Endodermal cell (in vitro differentiated cells): ENCODE data around the gene CDCP2. TPM values are rescaled to one million over a fixed set of nuclear protein-coding genes. Genes with fewer than 3 reads are reported as not detected.

Experiments used
- DNase-seq: peaks from one replicate; pipeline ENCODE4 v3.0.0-alpha.2; 2017
- H3K27ac ChIP-seq: 2 replicates; pipeline ENCODE4 v1.5.1; 2013; ENCODE audit warnings: mild to moderate bottlenecking, low read depth, low read length, moderate library complexity
- H3K27me3 ChIP-seq: 2 replicates; pipeline ENCODE4 v1.6.1; 2013; ENCODE audit warnings: mild to moderate bottlenecking, low read length, moderate library complexity; ENCODE audit not compliant: insufficient read depth, control insufficient read depth, poor library complexity, severe bottlenecking
- H3K36me3 ChIP-seq: 2 replicates; pipeline ENCODE4 v1.7.0; 2013; ENCODE audit warnings: mild to moderate bottlenecking, low read length, moderate library complexity; ENCODE audit not compliant: control insufficient read depth, insufficient read depth
- H3K4me1 ChIP-seq: one replicate; pipeline ENCODE4 v1.7.0; 2013; ENCODE audit warnings: low read length; ENCODE audit not compliant: control insufficient read depth, insufficient read depth
- H3K4me3 ChIP-seq: 2 replicates; pipeline ENCODE4 v1.5.1; 2013; ENCODE audit warnings: mild to moderate bottlenecking, low read length, moderate library complexity
- H3K9ac ChIP-seq: 2 replicates; pipeline ENCODE4 v1.6.1; 2013; ENCODE audit warnings: mild to moderate bottlenecking, low read length, moderate library complexity; ENCODE audit not compliant: poor library complexity, severe bottlenecking; ENCODE audit errors: extremely low read depth
- H3K9me3 ChIP-seq: 2 replicates; pipeline ENCODE4 v1.6.1; 2013; ENCODE audit warnings: mild to moderate bottlenecking, low read length, moderate library complexity; ENCODE audit not compliant: control insufficient read depth
- H3K27ac Mint-ChIP-seq: 2 replicates; pipeline ENCODE4 v1.8.0; 2020; ENCODE audit warnings: mixed read lengths
- H3K27me3 Mint-ChIP-seq: 2 replicates; pipeline ENCODE4 v1.8.0; 2021; ENCODE audit warnings: mild to moderate bottlenecking, mixed read lengths; ENCODE audit not compliant: insufficient read depth
- H3K36me3 Mint-ChIP-seq: 2 replicates; pipeline ENCODE4 v1.8.0; 2020; ENCODE audit warnings: low read depth, mixed read lengths
- H3K4me1 Mint-ChIP-seq: 2 replicates; pipeline ENCODE4 v1.8.0; 2020; ENCODE audit warnings: mixed read lengths
- H3K4me3 Mint-ChIP-seq: 2 replicates; pipeline ENCODE4 v1.8.0; 2020; ENCODE audit warnings: mild to moderate bottlenecking, moderate library complexity, mixed read lengths
- H3K9me3 Mint-ChIP-seq: 2 replicates; pipeline ENCODE4 v1.8.0; 2020; ENCODE audit warnings: mild to moderate bottlenecking, mixed read lengths
- WGBS, 2 experiments: methylation state at CpG; one replicate each; pipeline versions ENCODE4 v1.1.5 to v1.1.7; 2013; ENCODE audit warnings: missing lambda C conversion rate in 2 of 2, mixed read lengths in 1 of 2; ENCODE audit not compliant: insufficient coverage in 1 of 2, insufficient read length in 1 of 2; 5-methylcytosine and 5-hydroxymethylcytosine counted together
- total RNA-seq, 2 donors: library from RNA; stranded (reverse); fragmentation: NEBNext Ultra II Directional in 1 of 2; extraction: Animal tissue kit (Norgen Biotek cat#: 25700) in 1 of 2; gene quantifications; 2 replicates in 1 of 2; 3 replicates in 1 of 2; pipeline ENCODE4 v1.2.1, GENCODE V29; 2021
- TF ChIP-seq, protein P1 (sequence below): fragments of 200-600 bp; sonication (generic); conservative IDR thresholded peaks from 2 replicates; pipeline ENCODE4 v1.5.0; 2021; ENCODE audit warnings: antibody characterized with exemption, mild to moderate bottlenecking

CDCP2 gene
- total RNA-seq, 2 donors from 2014 or later = not detected

GRCh38 chr1:54111624-54112023 is 41.2 kb downstream of the CDCP2 start:
- Histone ChIP-seq H3K4me3 (no peak overlapping the region), H3K9ac (no peak overlapping the region), H3K4me1 (peaks cover 4% of the 10 kb centered on the region), H3K36me3 (no peaks in the 10 kb centered on the region), H3K27me3 (no peaks in the 10 kb centered on the region), H3K9me3 (no peaks in the 10 kb centered on the region), H3K27ac (no peak overlapping the region)
- WGBS, 2 experiments = 83 to 92% methylated on average over 1 to 3 of the region's 3 CpGs
- TF ChIP-seq, protein P1, sequence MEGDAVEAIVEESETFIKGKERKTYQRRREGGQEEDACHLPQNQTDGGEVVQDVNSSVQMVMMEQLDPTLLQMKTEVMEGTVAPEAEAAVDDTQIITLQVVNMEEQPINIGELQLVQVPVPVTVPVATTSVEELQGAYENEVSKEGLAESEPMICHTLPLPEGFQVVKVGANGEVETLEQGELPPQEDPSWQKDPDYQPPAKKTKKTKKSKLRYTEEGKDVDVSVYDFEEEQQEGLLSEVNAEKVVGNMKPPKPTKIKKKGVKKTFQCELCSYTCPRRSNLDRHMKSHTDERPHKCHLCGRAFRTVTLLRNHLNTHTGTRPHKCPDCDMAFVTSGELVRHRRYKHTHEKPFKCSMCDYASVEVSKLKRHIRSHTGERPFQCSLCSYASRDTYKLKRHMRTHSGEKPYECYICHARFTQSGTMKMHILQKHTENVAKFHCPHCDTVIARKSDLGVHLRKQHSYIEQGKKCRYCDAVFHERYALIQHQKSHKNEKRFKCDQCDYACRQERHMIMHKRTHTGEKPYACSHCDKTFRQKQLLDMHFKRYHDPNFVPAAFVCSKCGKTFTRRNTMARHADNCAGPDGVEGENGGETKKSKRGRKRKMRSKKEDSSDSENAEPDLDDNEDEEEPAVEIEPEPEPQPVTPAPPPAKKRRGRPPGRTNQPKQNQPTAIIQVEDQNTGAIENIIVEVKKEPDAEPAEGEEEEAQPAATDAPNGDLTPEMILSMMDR = no peak
- H3K27me3 Mint-ChIP-seq = no peaks in the 10 kb centered on the region
- DNase-seq = peak; percentile 20
- peaks cover 20% of the 10 kb centered on the region for H3K4me1 Mint-ChIP-seq
- H3K27ac Mint-ChIP-seq = no peak overlapping the region
- H3K36me3 Mint-ChIP-seq = no peaks in the 10 kb centered on the region
- H3K9me3 Mint-ChIP-seq = no peaks in the 10 kb centered on the region
- no peak overlapping the region for H3K4me3 Mint-ChIP-seq

DNA sequence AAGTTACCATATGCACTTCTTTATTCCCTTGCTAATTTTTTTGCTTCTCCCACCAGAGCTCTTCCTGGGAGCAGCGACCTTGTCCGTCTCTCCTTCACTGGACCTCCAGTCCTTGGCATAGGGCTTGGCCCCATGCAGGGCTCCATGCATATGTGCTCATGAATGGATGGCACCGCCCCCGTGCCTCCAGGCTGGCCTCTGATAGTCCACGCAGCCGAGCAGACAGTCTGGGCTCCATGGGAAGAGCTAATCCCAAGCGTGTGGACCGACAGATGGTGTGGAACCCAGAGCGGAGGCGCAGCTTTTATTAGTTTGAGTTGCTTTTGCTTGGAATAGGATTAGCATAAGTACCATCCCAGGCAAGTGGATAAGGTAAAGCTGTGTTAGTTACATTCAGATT is 41.8 kb downstream of the CDCP2 start:
- Mint-ChIP-seq H3K36me3 (no peaks in the 10 kb centered on the region), H3K4me1 (peaks cover 14% of the 10 kb centered on the region), H3K27me3 (no peaks in the 10 kb centered on the region), H3K9me3 (no peaks in the 10 kb centered on the region), H3K4me3 (no peak overlapping the region), H3K27ac (no peak overlapping the region)
- peak; percentile 30 for DNase-seq
- Histone ChIP-seq H3K4me1 (no peaks in the 10 kb centered on the region), H3K27ac (no peak overlapping the region), H3K27me3 (no peaks in the 10 kb centered on the region), H3K4me3 (no peak overlapping the region), H3K9ac (no peak overlapping the region), H3K9me3 (no peaks in the 10 kb centered on the region), H3K36me3 (no peaks in the 10 kb centered on the region)
- WGBS, 2 experiments = 92 to 93% methylated on average over 7 to 10 of the region's 10 CpGs
- TF ChIP-seq, protein P1 = no peak

DNA sequence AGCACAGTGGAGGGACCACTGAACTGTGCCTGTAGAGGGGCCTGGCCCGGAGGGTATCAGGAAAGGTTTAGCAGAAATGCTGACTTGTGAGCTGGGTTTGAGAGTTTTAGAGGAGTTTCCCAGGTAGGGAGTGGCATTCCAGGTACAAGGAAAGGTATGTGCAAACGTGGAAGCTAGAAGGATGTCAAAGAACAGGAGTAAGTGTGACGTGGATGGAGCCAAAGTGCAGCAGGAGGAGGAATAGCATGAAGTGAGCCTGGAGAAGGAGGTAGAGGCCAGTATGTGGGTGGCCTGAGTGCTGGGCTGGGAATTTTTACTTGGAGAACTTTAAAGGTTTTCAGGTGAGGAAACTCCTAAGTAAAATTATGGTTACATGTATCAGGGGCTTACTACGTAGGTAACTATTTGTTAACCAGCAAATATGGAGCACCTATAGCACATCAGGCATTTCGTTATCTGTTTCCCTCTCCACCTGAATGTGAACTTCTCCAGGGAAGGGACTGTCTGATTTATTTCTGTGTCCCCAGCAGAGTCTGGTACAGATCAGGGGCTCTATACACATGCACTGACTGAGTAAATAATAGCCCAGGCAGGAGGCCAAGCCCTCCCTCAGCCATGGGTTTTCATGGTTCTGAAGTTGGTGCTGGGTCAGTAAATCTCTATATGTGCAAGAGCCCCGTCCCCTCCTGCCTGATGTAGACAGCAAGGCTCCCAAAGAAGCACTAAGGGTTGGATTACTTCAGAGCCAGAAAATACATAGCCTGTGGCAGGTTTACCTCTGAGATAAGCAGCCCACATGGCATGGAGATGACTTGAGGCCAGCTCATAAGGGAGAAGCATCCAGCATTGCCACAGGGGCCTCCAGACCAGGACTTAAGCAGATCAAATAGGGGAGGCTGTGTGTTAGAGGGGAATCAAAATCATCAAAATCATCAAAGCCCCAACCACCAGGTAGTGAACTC is 43.4 kb downstream of the CDCP2 start:
- H3K36me3 ChIP-seq = no peaks in the 10 kb centered on the region
- DNase-seq = no peak
- no peaks in the 10 kb centered on the region for H3K9me3 Mint-ChIP-seq
- no peak overlapping the region for H3K9ac ChIP-seq
- H3K36me3 Mint-ChIP-seq = no peaks in the 10 kb centered on the region
- no peak overlapping the region for H3K27ac Mint-ChIP-seq
- no peak overlapping the region for H3K4me3 Mint-ChIP-seq
- H3K27me3 Mint-ChIP-seq = no peaks in the 10 kb centered on the region
- H3K4me3 ChIP-seq = no peak overlapping the region
- TF ChIP-seq, protein P1 = no peak
- H3K4me1 ChIP-seq = no peaks in the 10 kb centered on the region
- no peaks in the 10 kb centered on the region for H3K27me3 ChIP-seq
- H3K9me3 ChIP-seq = no peaks in the 10 kb centered on the region
- no peak overlapping the region for H3K27ac ChIP-seq
- H3K4me1 Mint-ChIP-seq = peaks cover 4% of the 10 kb centered on the region
- 90% methylated on average over 5 to 6 of the region's 6 CpGs for WGBS, 2 experiments
